Measurements from ENCODE around the gene ARFGEF3.

GRCh38 chr6:138241381-138241780, 79.6 kb downstream of the ARFGEF3 start:
- TF ChIP-seq CTCF (conservative IDR thresholded peaks at IDR 0.05; ENCODE audit: low read depth in 2 of 2), result no peak
- no peak for TF ChIP-seq EZH2 (IDR thresholded peaks at IDR 0.05; ENCODE audit: low read depth, unreplicated experiment)
- TF ChIP-seq, protein P1, sequence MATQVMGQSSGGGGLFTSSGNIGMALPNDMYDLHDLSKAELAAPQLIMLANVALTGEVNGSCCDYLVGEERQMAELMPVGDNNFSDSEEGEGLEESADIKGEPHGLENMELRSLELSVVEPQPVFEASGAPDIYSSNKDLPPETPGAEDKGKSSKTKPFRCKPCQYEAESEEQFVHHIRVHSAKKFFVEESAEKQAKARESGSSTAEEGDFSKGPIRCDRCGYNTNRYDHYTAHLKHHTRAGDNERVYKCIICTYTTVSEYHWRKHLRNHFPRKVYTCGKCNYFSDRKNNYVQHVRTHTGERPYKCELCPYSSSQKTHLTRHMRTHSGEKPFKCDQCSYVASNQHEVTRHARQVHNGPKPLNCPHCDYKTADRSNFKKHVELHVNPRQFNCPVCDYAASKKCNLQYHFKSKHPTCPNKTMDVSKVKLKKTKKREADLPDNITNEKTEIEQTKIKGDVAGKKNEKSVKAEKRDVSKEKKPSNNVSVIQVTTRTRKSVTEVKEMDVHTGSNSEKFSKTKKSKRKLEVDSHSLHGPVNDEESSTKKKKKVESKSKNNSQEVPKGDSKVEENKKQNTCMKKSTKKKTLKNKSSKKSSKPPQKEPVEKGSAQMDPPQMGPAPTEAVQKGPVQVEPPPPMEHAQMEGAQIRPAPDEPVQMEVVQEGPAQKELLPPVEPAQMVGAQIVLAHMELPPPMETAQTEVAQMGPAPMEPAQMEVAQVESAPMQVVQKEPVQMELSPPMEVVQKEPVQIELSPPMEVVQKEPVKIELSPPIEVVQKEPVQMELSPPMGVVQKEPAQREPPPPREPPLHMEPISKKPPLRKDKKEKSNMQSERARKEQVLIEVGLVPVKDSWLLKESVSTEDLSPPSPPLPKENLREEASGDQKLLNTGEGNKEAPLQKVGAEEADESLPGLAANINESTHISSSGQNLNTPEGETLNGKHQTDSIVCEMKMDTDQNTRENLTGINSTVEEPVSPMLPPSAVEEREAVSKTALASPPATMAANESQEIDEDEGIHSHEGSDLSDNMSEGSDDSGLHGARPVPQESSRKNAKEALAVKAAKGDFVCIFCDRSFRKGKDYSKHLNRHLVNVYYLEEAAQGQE (IDR thresholded peaks at IDR 0.05; ENCODE audit: unreplicated experiment), result no peak
- TF ChIP-seq ETS1 (IDR thresholded peaks at IDR 0.05), result no peak
- TF ChIP-seq POLR2AphosphoS5 (IDR thresholded peaks at IDR 0.05; ENCODE audit: low read depth), result no peak
- no peak for TF ChIP-seq EZH2phosphoT487 (IDR thresholded peaks at IDR 0.05; ENCODE audit: unreplicated experiment)
- TF ChIP-seq ZNF114 (CRISPR knock-in tag; IDR thresholded peaks at IDR 0.05), result no peak
- TF ChIP-seq JUNB (IDR thresholded peaks at IDR 0.05; ENCODE audit: unreplicated experiment), result no peak
- TF ChIP-seq CREB1 (CRISPR knock-in tag; IDR thresholded peaks at IDR 0.05; ENCODE audit: low read depth), result no peak
- no peak for TF ChIP-seq STAT1 (IDR thresholded peaks at IDR 0.05; ENCODE audit: unreplicated experiment)
- no peak for TF ChIP-seq NANOG (IDR thresholded peaks at IDR 0.05; ENCODE audit: borderline replicate concordance)
